Measurements from ENCODE around the gene CORIN.

DNA sequence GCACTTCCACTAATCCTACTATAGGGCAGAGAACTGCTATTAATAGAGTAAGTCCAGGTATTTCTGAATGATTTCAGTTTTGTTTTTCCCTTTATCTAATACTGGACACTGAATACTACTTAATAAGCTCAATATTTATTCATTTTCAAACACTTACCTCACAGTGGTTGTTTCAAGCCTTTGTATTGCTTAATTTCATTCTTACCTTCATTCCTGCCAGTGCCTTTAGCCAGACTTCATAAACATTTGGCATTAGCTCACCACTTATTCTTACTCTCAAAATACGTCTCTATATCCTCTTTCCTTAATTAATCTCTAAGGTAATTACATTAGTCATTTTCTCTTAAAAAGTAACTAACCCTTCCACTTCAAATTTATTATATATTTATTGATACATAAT lies 18.8 kb upstream of the CORIN start:
- TF ChIP-seq CTCF (IDR thresholded peaks at IDR 0.05), result no peak
- TF ChIP-seq POLR2A (IDR thresholded peaks at IDR 0.05), result no peak
- no peak for TF ChIP-seq EP300 (IDR thresholded peaks at IDR 0.05)
- TF ChIP-seq POLR2AphosphoS5 (IDR thresholded peaks at IDR 0.05), result no peak

Data from upper lobe of left lung (tissue), 4 donors.